DMS 273 treated with DMSO at 0.1 percent for 48 hours (cell line): ENCODE data around the gene TSPYL4.

ENCODE experiments used
- DNase-seq: peaks from one replicate; lab custom pipeline; 2025; lab: John Stamatoyannopoulos, UW

TSPYL4 gene

DNA sequence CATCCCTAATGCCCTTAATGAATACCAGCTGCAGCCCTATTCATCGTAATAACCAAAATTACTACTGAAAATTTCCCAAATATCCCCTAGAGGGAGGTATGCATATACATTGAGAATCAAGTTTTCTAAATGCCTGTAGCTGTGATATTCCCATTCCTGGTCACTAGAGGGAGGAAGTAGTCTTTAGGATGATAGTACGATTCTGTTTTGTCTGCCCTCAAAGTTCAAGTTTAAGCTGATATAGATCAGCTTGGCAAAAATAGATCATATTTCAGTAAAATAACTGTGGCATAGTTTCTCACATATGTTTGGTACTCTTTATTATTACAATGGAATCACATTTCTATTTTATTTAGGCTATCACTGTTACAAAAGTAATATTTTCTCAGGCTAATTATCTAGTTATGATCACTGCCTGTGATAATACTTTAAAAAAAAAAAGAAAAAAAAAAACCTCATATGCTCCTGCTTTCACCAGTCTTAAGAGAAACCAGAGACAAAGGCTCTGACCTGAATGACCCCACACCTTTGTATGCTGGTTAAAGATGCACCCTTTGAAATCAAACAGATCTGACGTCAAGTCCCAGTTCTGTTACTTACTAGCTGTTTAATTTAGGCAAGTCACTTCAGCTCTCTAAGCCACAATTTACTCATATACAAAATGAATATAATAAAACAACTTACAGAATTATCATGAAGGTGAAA is 14.9 kb upstream of the TSPYL4 start:
- peak; percentile 83 for DNase-seq

DNA sequence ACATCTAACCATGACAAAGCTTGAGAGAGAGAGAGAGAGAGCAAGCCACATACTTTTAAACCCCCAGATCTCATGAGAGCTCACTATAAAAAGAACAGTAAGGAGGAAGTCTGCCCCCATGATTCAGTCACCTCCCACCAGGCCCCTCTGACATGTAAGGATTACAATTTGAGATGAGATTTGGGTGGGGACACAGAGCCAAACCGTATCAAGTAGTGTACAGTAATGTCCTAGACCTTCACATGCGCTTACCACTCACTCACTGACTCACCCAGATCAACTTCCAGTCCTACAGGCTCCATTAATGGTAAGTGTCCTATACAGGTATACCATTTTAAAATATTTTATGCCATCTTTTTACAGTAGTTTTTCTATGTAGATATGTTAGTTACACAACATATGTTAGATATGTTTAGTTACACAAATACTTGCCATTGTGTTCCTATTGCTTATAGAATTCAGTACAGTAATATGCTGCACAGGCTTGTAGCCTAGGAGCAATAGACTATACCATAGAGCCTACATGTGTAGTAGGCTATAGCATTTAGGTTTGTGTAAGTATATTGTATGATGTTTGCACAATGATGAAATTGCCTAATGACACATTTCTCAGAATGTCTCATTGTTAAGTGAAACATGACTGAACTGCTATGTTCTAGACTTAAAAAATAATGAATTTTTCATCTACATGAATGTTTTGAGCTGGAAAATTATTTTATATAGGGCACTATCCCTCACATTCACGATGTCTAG is 14.1 kb upstream of the TSPYL4 start:
- no peak for DNase-seq

DNA sequence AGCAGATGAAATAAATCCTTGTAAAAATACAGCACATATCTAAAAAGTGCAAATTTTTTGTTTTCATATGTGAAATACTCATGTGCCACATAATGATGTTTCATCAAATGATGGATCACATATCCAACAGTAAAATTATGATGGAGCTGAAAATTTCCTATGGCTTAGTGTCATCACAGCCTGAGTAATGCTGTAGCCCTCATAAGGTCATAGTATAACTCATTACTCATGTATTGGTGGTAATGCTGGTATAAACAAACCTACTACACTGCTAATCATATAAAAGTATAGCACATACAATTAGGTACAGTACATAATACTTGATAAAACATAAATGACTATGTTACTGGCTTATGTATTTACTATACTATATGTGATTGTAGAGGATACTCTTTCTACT is 12.9 kb upstream of the TSPYL4 start:
- no peak for DNase-seq

DNA sequence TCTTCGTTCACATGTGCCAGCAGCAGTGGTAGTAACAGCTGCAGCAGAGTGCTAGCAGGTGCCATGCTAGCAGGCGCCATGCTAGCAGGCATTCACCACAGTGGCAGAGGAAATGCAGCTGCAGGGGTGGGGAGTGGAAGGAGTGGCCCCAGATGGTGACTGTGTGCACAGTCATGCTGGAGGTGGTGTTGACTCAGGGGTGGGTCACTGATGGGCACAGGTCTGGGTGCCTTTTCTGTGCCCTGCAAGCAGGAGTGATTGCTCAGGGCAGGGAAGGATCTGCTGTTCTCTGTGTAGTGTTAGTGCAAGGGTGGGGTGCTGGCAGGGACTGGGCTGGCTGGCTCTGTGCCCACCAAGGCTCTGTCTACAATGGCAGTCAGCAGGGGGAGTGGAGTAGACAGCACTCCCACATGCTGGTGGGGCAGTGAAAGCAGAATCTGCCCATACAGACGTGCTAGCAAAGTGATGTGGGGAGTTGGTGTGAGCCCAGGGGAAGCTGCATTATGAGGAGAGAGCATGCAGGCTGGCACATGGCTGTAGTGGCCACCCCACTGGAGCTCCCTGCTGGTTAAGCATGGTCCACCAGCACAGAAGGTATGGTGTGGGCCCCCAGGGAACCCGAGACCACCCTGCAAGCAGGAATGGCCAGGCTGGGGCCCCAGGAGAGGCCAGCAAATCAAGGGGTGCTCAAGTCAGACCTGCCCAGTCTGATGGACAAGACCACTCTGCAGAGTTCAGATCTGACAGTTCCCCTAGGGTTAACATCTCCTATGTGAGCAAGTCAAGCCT is 11.4 kb upstream of the TSPYL4 start:
- no peak for DNase-seq

DNA sequence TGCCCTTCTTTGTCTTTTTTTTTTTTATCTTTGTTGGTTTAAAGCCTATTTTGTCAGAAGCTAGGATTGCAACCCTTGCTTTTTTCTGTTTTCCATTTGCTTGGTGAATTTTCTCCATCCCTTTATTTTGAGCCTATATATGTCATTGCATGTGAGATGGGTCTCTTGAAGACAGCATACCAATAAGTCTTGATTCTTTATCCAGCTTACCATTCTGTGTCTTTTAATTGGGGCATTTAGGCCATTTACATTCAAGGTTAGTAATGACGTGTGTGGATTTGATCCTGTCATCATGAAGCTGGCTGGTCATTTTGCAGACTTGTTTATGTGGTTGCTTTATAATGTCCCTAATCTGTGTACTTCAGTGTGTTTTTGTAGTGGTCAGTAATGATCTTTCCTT is 9.5 kb upstream of the TSPYL4 start:
- no peak for DNase-seq

DNA sequence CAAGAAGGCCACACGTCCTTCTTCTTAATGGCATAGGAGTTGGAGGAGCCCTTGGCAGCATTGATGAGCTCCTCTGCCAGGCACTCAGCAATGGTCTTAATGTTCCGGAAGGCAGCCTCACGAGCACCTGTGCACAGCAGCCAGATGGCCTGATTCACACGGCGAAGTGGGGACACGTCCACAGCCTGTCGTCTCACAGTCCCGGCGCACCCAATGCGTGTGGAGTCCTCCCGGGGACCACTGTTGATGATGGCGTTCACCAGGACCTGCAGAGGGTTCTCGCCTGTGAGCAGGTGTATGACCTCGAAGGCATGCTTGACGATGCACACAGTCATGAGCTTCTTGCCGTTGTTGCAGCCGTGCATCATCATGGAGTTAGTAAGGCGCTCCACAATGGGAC is 4.6 kb upstream of the TSPYL4 start:
- DNase-seq, result no peak

DNA sequence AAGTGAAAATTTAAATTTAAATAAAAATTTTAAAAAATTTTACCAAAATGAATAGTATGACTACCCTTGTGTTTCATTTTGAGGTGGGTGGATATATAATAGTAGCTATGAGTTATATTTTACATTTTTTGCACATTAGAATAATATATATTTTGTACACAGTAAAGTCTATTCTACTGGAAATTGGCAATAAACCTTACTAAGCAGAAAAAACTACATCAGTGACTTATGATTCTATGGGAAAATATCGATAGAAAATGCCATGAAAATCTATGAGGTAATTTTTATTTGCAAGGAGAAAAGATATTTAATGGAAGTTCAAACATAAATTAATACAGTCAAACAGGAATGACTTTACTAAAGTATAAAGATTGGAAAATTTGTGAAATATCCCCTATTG is 2.8 kb upstream of the TSPYL4 start:
- no peak for DNase-seq

DNA sequence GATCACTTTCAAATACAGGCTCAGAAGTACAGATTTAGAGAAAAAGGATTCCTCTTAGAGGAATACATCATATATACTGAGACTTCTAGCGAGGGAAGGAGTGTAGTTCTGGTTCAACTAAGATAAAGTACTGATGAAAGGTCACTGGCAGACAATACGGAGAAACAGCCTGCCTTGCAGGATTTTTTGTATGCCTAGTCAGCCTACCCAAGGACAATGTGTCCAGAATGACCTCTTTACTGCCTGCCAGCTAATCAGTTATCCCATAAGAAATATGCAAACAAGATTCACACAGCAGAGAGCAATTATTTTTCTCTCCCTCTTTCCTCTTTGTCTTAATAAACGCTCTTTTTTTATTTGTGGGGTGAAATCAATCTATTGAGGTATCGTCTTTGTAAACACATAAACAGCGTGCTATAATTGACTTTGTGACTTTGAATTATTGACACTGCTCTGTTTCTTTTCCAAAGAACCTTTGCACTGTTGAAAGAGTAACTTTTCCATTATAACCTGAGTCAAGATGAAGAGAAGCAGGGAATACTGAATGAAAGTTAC is 1.4 kb upstream of the TSPYL4 start:
- DNase-seq, result no peak

DNA sequence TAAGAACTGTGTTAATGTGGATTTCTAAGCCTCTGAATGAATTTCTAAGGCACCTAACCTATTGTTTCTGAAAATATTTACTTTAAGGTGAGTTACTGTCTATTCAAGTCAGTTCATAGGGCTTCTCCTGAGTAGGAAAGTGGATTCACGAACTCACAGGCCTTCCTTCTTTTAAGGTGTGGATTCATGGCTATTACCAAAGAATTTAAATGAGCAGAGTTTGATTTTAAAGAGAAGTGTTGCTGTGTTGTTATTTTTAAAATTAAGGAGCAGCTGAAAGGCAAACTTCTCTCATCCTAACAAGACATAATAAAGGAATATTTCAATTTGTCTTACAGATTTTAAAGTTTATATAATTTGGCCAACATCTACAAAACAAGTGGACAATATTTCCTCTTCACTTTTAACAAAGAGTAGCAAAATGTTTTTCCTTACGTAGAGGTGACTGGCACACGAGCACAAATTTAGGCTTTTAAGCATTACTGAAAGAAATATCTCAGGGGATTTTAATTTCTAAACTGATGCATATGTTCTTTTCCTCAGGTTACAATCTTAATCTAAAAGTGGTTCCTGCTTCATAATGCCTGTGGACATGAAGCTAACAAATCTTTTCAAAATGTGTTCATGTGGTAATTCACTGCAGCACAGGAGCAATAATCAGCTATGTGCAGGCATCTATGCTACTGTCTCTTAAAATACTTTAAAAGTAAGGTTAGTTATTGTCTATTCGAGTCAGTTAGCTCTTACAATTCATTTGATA is 602 bp upstream of the TSPYL4 start:
- DNase-seq, result no peak

DNA sequence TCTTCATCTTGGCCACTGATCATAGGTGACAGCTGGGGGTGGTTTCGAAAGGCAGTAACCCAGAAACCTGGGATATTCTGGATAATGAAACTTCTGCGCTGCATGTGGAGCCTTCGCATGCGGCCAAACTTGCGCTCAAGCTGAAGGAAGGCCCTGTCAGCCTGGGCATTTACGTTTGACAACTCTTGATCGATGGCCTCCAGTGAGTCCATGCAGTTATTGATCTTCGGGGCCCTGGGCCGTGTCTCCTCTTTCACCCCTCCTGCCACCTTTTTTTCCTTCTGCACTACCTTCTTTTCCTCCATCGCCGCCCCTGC is 729 bp downstream of the TSPYL4 start:
- no peak for DNase-seq

DNA sequence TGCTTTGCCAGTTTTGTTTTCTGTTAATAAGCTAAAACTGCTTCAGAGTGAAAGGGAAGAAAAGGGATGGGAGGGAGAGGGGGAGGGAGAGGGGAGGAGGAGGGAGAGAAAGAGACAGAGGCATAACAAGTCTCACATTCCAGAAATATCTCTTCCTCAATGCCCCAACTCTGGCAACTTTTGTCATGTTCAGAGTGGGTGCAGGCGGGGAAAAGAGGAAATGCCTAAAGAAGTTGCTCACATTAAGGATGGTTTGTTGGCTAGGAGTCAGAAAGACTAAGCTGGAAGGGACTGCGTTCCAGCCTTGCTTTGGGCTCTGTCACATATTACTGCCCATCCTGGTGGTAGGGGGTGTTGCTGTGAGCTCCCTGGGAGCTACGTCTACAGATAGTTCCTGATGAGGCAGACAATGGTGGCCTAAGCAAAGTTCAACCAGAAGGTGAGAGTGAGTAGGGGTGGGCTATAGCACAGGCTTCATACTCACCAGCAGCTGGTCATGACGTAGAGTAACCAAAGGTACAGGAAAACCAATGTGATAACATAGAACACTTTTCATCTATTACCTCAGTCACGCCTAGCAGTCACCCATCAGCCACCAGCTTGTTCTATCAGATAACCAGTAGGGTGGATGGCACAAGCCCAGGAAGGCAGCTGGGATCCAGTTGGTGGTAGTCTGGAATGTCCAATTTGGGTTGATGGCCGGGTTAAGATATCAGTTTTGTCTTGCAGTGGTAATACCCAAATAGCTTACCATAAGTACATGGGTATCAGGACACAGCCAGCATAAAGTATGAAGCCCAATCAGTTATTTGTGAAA is 2.1 kb downstream of the TSPYL4 start:
- no peak for DNase-seq

DNA sequence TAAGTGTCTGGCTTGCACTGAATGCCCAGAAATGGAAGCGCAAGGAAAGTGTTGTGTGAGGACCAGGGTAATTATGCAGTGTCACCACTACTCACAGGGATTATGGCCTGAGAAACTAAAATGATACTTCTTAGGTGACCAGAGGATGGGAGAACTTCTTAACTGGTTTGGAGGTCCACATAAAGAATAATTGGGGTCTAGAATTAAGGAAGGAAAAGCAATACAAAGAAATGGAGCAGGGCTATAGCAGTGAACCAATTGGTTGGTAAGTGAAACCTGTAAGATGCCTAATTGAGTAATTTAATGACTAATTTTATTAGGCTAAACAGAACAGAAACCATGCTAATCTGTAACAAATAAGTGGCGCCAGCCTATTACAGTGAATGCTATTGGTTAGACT is 5.3 kb downstream of the TSPYL4 start:
- DNase-seq, result no peak

DNA sequence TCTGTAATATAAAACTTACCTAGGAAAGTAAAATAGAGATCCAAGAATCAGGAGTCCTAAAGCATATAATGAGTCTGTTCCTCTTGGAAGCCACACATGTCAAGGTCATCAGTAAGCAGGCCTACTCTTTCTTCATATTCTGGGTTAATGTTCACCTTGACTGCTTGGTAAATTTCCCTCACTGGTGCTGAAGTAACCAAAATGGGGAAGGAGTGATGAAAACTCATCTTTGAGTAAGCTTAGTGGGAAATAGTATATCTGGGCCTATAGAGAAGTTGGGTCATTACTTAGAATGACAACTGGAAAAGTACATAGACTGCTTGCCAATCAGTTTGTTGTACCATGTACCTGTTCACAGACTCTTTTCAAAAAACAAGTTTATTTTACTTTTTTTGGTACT is 6.6 kb downstream of the TSPYL4 start:
- DNase-seq, result no peak

DNA sequence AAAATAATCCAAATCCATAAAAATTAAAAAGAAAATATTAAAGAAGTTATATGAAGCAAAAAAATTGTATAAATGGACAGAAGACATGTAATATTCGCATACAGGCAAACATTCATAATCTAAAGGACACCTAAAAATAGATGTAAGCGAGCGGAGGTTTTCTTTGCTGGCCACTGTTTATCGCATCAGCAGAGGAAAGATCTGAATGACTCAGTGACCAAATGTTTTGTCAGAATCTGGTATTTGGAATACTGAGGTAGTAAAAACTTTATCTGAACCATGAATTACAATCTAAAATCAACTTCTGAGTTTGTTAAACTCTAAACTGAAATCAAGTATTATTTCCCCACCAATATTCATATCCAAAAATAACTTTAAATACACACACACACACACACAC is 7.8 kb downstream of the TSPYL4 start:
- DNase-seq, result no peak

DNA sequence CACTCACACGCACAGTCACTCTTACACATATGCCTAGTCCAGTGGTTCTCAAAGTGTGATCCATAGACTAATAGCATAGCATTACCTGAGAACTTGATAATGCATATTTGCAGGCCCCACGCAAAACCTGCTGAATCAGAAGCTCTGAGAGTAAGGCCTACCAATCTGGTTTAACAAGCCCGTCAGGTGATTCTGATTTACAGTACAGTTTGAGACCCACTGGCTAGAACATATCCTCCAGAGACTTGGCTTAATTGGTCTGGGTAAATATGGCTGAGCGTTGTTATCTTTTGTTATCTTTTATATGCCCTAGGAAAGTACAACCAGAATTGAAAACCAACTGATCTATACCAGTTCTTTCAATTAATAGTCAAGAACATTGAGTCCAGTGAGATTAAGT is 9.6 kb downstream of the TSPYL4 start:
- no peak for DNase-seq

DNA sequence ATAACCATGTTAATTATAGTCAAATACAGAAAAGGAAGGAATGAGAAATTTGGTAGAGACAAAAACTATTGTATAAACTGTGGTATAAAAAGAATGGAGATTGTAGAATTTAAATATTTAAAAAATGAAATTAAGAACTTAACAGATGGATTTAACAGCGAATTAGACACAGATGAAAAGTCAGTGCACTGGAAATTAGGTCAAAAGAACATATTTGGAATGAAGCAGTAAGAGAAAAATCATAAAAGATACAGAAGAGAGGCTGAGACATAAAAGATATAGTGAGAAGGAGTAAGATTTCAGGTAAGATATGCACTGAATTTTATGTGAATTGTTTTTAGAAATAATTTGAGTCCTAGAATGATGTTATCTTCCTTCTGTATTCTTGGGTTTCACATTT is 14.0 kb downstream of the TSPYL4 start:
- DNase-seq, result no peak

DNA sequence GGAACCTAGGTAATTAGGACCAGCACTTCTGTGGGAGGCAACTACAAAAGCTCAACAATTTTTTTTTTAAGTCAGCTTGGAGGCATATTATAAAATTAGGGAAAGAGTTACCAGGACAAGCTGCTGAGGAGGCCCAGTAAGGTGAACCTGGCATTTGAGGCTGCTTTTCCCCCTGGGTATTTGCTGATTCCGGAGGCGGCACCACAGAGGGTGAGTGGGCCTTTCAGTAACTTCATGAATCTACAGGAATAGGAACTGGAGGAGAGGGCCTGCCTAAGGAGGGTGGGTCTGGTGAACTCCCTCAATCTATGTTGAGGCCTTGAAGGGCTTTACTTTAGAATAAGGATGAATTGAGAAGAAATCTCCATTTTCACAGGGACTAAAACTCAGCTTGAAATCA is 14.6 kb downstream of the TSPYL4 start:
- no peak for DNase-seq

DNA sequence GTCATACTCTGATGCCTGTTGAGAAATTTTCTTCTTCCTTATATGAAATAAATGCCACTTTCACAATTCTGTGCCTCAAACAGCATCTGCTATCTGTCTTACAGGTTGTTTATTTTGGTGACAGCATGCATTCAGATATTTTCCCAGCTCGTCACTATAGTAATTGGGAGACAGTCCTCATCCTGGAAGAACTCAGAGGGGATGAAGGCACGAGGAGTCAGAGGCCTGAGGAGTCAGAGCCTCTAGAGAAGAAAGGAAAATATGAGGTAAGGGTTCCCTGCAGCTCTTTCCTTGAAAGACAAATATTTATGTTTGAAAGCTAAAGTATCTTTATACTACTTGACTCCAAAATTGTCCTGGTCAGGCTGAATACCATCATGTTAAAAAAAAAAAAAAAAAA is 15.8 kb downstream of the TSPYL4 start:
- no peak for DNase-seq

DNA sequence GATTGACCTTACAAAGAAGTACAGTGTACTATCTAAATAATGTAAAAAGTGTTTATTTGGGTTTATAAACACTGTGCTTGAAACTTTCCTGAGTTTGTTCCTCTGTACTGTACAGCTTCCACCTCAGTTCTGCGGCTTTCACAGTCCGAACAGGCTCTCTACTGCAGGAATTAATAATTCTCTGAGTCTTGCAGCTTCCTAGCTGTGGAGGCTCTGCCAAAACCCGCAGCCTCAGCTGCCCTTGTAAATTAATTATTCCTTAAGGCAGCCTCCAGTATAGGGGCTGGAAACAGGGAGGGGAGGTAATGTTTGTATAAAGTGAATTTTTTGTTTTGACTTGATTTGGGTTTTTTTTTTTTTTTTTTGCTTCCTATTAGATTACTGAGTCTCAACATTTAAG is 19.2 kb downstream of the TSPYL4 start:
- DNase-seq, result no peak

DNA sequence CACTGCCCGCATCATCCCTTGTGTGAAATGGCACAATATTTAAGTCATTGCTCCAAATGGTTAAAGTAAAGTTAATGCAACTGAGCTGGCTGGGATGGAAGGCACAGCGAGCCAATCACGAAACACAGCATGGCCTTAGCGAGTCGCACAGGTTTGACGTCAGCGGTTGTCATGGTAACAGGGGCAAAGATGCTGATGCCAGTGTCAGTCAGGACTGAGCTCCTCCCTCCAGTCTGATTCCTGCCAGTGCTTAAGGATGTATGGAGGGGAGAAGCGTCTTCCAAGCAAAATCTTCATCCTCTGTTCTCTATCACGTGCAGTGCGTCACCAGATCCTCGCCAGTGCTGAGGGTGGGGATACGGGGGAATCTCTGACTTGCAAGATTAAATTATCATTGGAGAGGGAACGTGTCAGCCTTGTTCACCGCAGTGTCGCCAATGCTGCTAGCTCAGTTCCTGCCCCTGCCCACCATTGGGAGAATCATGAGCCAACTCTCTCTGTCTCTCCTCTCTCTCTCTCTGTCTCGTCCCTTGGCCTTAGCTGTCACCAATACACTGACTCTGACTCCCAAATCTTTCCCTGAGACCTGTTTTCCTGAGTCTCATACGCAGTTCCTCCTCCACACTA is 24.5 kb downstream of the TSPYL4 start:
- DNase-seq, result peak; percentile 26

DNA sequence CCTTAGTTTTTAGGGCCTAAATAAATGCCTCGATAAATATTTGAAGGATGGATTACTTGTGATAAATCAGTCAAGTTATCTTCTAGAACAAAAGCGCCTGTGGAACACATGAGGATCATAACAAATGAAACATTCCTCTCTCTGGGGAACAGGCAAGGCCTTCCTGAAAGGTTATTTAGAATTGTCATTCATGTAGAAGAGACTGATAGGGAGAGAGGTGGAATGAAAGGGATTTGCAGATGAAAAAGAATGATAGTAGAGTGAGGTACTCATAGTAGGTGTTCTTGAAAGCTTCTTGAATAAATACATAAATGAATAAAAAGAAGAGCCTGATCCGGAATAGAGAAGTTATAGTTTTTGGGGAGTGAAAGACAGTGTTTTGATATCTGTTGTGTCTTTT is 30.5 kb downstream of the TSPYL4 start:
- no peak for DNase-seq
